ENCODE results near the gene KIAA0232. TPM values are rescaled to one million over a fixed set of nuclear protein-coding genes. Genes with fewer than 3 reads are reported as not detected.
A peak's percentile ranks its signal among the peaks of the same experiment; 100 is the strongest.
"Not testable (repeated sequence)": the region's sequence is repeated elsewhere in the genome, so short reads cannot be mapped to it uniquely, and the experiment has no call there.

KIAA0232 gene
- total RNA-seq, 2 experiments from 2014 or later: 16.5 to 17.3 TPM

- DNase-seq: peak; percentile 87
- Mint-ChIP-seq H3K27me3 (no peaks in the 10 kb centered on the region), H3K27ac (peak overlapping the region; percentile 82), H3K9me3 (no peaks in the 10 kb centered on the region), H3K4me3 (peak overlapping the region; percentile 81), H3K4me1 (peaks cover 51% of the 10 kb centered on the region), H3K36me3 (ENCODE audit: low read depth) (peaks cover 7% of the 10 kb centered on the region)
- POLR2A ChIA-PET: interaction anchor here (0.6 kb wide), 1 partner anchor 9 kb away, joined by 5 read pairs; no protein-coding TSS in a partner anchor
- CTCF ChIA-PET: interaction anchor here (0.5 to 1.2 kb wide), 6 partner anchors 12 to 260 kb away, joined by 3 to 4 read pairs (median 3); partner anchors contain the start of gene TADA2B
These were observed 819 bp downstream of the KIAA0232 start for GRCh38 chr4:6783111-6783981.

DNA sequence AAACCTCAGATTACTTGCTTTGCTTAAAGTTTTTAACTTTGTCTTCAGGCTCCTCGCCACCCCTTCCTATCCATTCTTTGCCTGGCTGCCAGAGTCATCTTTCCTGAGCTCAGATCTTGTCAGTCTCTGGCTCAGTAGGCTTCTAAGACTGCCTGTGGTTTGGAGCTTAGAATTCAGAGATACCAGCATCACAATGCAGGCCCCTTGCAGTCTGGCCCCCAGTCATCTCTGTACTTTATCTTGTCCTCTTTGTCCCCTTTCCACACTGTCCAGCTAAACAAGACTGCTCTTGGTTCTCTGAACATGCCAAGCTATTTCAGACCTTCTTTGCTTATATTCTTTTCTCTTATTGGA lies 3.0 kb downstream of the KIAA0232 start:
- Mint-ChIP-seq H3K27ac (no peak overlapping the region), H3K4me1 (peaks cover 50% of the 10 kb centered on the region), H3K4me3 (no peak overlapping the region), H3K27me3 (no peaks in the 10 kb centered on the region), H3K9me3 (no peaks in the 10 kb centered on the region), H3K36me3 (ENCODE audit: low read depth) (peaks cover 11% of the 10 kb centered on the region)
- POLR2A ChIA-PET: no interaction called here
- no peak for DNase-seq
- CTCF ChIA-PET: interaction anchor here (0.8 to 1.4 kb wide), 5 partner anchors 9 to 66 kb away, joined by 3 to 4 read pairs (median 3); no protein-coding TSS in a partner anchor

GRCh38 chr4:6788123-6788522 lies 5.6 kb downstream of the KIAA0232 start:
- no peak for DNase-seq
- Mint-ChIP-seq H3K36me3 (ENCODE audit: low read depth) (peaks cover 27% of the 10 kb centered on the region), H3K9me3 (peaks cover 2% of the 10 kb centered on the region), H3K4me3 (no peak overlapping the region), H3K27me3 (no peaks in the 10 kb centered on the region), H3K27ac (no peak overlapping the region), H3K4me1 (peaks cover 51% of the 10 kb centered on the region)
- POLR2A ChIA-PET: interaction anchor here (0.7 kb wide), 1 partner anchor 21 kb away, joined by 4 read pairs; no protein-coding TSS in a partner anchor
- CTCF ChIA-PET: no interaction called here

GRCh38 chr4:6791245-6791644 lies 8.7 kb downstream of the KIAA0232 start:
- H3K4me3 Mint-ChIP-seq, DNase-seq, H3K9me3 Mint-ChIP-seq, POLR2A ChIA-PET, H3K27ac Mint-ChIP-seq, H3K27me3 Mint-ChIP-seq, CTCF ChIA-PET: not testable (repeated sequence)
- peaks cover 48% of the 10 kb centered on the region for H3K4me1 Mint-ChIP-seq
- peaks cover 37% of the 10 kb centered on the region for H3K36me3 Mint-ChIP-seq (ENCODE audit: low read depth)

DNA sequence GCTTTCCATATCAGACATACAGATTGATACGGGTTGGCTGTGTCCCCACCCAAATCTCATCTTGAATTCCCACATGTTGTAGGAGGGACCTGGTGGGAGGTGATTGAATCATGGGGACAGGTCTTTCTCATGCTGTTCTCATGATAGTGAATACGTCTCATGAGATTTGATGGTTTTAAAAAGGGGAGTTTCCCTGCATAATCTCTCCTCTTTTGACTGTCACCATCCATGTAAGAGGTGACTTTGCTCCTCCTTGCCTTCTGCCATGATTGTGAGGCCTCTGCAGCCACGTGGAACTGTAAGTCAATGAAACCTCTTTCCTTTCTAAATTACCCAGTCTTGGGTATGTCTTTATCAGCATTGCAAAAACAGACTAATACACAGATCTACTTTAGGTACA lies 9.3 kb downstream of the KIAA0232 start:
- DNase-seq, H3K4me3 Mint-ChIP-seq, H3K9me3 Mint-ChIP-seq, POLR2A ChIA-PET, H3K27ac Mint-ChIP-seq, H3K27me3 Mint-ChIP-seq: not testable (repeated sequence)
- peaks cover 39% of the 10 kb centered on the region for H3K36me3 Mint-ChIP-seq (ENCODE audit: low read depth)
- CTCF ChIA-PET: interaction anchor here (0.6 to 0.7 kb wide), 2 partner anchors 20 to 543 kb away, joined by 3 to 4 read pairs; no protein-coding TSS in a partner anchor
- H3K4me1 Mint-ChIP-seq: peaks cover 50% of the 10 kb centered on the region

DNA sequence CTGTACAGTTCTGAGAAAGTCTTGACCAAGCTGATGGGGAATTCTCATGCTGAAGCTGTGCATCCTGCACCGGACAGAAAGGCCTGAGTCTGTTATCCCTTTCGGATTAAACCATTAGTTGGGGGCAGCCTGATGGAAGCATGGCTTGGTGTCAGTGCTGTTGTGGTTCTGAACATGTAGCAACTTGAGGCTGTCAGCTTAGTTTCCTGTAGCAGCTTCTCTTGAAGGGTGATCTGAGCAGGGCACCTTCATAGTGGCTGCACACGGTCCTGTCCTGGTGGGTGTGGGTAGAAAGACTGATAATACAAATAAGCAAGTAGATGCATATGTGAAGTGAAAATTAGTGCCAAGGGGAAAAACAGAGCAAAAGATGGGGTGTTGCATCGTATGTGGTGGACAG lies 11.7 kb downstream of the KIAA0232 start:
- Mint-ChIP-seq H3K9me3 (peaks cover 2% of the 10 kb centered on the region), H3K36me3 (ENCODE audit: low read depth) (peaks cover 34% of the 10 kb centered on the region), H3K4me3 (no peak overlapping the region), H3K27me3 (no peaks in the 10 kb centered on the region), H3K4me1 (peaks cover 45% of the 10 kb centered on the region), H3K27ac (peak overlapping the region; percentile 28)
- DNase-seq: no peak
- ChIA-PET POLR2A (no interaction called here), CTCF (interaction anchor here (1.1 to 1.9 kb wide), 3 partner anchors 12 to 308 kb away, joined by 3 to 6 read pairs (median 4); no protein-coding TSS in a partner anchor)

DNA sequence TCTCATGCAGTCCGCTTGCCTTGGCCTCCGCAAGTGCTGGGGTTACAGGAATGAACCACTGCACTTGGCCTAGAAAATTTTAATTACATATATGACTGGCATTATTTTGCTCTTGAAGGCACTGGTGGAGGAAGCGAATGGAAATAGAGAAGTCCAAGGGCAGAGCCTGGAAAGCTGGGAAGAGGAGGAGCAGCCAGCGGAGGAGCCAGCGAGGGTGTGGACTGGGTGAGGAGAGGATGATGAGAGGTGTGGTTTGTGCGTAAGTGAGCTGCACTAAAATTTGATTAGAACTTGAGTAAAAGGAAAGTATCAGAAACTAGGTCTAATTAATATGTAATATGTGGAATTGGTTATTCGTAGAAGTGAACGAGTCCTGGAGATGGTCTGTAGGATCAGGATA lies 13.3 kb downstream of the KIAA0232 start:
- Mint-ChIP-seq H3K4me3 (no peak overlapping the region), H3K9me3 (peaks cover 2% of the 10 kb centered on the region), H3K4me1 (peaks cover 48% of the 10 kb centered on the region), H3K27ac (peak overlapping the region; percentile 6), H3K27me3 (no peaks in the 10 kb centered on the region), H3K36me3 (ENCODE audit: low read depth) (peaks cover 33% of the 10 kb centered on the region)
- no peak for DNase-seq
- ChIA-PET POLR2A (no interaction called here), CTCF (interaction anchor here (0.6 to 1.4 kb wide), 4 partner anchors 10 to 1000 kb away, joined by 3 to 4 read pairs (median 3); no protein-coding TSS in a partner anchor)

DNA sequence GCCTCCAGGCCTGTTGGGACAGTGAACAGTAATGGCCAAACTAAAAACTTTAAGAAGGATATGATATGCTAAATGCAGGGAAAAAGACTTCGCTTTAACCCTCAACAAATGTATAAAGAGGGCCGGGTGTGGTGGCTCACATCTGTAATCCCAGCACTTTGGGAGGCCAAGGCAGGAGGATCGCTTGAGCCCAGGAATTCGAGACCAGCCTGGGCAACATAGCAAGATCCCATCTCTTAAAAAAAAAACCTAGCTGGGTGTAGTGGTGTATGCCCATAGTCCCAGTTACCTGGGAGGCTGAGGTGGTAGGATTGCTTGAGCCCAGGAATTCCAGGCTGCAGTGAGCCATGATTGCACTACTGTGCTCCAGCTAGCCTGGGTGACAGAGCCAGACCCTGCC lies 14.8 kb downstream of the KIAA0232 start:
- H3K9me3 Mint-ChIP-seq, H3K27ac Mint-ChIP-seq, H3K4me3 Mint-ChIP-seq, DNase-seq, H3K27me3 Mint-ChIP-seq, POLR2A ChIA-PET: not testable (repeated sequence)
- peaks cover 37% of the 10 kb centered on the region for H3K4me1 Mint-ChIP-seq
- CTCF ChIA-PET: interaction anchor here (0.5 to 1.0 kb wide), 3 partner anchors 14 to 52 kb away, joined by 3 to 5 read pairs (median 4); no protein-coding TSS in a partner anchor
- peaks cover 21% of the 10 kb centered on the region for H3K36me3 Mint-ChIP-seq (ENCODE audit: low read depth)

- POLR2A ChIA-PET: no interaction called here
- DNase-seq: no peak
- H3K4me3 Mint-ChIP-seq: no peak overlapping the region
- H3K27ac Mint-ChIP-seq: no peak overlapping the region
- CTCF ChIA-PET: no interaction called here
- peaks cover 23% of the 10 kb centered on the region for H3K36me3 Mint-ChIP-seq (ENCODE audit: low read depth)
- no peaks in the 10 kb centered on the region for H3K9me3 Mint-ChIP-seq
- H3K4me1 Mint-ChIP-seq: peaks cover 32% of the 10 kb centered on the region
- no peaks in the 10 kb centered on the region for H3K27me3 Mint-ChIP-seq
These were observed 16.6 kb downstream of the KIAA0232 start for GRCh38 chr4:6799091-6799490.

DNA sequence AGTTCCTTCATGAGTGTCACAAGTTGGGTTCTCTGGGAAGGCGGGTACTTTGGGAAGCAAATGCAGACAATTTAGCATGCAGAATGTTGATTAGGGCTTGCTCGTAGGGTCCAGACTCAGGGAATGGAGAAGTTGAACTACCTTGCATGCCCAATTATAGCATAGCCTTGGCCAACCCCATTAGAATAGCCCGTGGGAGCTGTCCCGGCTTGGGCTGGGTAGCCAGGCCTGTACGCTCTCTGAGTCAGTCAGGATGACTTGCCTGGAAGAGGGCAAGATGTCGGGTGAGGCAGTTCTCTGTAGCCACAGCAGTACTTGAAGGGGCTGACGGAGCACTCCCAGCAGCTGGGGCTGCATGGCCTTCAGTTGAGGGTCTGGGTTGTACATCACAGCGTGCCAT lies 19.5 kb downstream of the KIAA0232 start:
- Mint-ChIP-seq H3K36me3 (ENCODE audit: low read depth) (peaks cover 8% of the 10 kb centered on the region), H3K27ac (no peak overlapping the region), H3K9me3 (no peaks in the 10 kb centered on the region), H3K4me3 (no peak overlapping the region), H3K27me3 (no peaks in the 10 kb centered on the region), H3K4me1 (peaks cover 17% of the 10 kb centered on the region)
- ChIA-PET POLR2A (no interaction called here), CTCF (no interaction called here)
- DNase-seq: no peak

- Mint-ChIP-seq H3K4me3 (no peak overlapping the region), H3K27me3 (no peaks in the 10 kb centered on the region), H3K4me1 (peaks cover 17% of the 10 kb centered on the region), H3K36me3 (ENCODE audit: low read depth) (peaks cover 8% of the 10 kb centered on the region), H3K27ac (no peak overlapping the region), H3K9me3 (no peaks in the 10 kb centered on the region)
- ChIA-PET CTCF (interaction anchor here (0.5 kb wide), 1 partner anchor 654 kb away, joined by 3 read pairs; no protein-coding TSS in a partner anchor), POLR2A (interaction anchor here (0.6 kb wide), 1 partner anchor 24 kb away, joined by 16 read pairs; no protein-coding TSS in a partner anchor)
- no peak for DNase-seq
These were observed 20.1 kb downstream of the KIAA0232 start for GRCh38 chr4:6802626-6803025.

DNA sequence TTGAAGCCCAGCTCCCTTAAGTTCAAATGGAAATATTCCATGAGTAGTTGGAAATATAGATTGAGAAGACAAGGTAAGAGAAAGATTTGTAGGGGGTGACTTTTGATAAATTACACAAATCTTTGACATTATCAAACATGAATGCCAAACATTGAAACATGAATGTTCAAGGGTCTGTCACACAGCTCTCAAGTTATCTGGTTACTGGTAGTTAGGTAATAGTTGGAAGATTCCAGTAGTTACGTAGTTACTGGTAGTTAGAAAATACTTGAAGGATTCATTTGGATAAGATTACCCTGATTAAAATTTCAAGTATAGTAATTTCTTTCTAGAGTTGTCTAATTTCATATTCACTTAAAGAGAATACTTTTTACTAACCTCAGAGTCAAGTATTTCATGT lies 20.7 kb downstream of the KIAA0232 start:
- DNase-seq: no peak
- peaks cover 17% of the 10 kb centered on the region for H3K4me1 Mint-ChIP-seq
- peaks cover 8% of the 10 kb centered on the region for H3K36me3 Mint-ChIP-seq (ENCODE audit: low read depth)
- H3K27ac Mint-ChIP-seq: no peak overlapping the region
- POLR2A ChIA-PET: interaction anchor here (0.6 kb wide), 1 partner anchor 23 kb away, joined by 16 read pairs; no protein-coding TSS in a partner anchor
- CTCF ChIA-PET: interaction anchor here (0.5 kb wide), 1 partner anchor 653 kb away, joined by 3 read pairs; no protein-coding TSS in a partner anchor
- no peak overlapping the region for H3K4me3 Mint-ChIP-seq
- H3K9me3 Mint-ChIP-seq: no peaks in the 10 kb centered on the region
- H3K27me3 Mint-ChIP-seq: no peaks in the 10 kb centered on the region

DNA sequence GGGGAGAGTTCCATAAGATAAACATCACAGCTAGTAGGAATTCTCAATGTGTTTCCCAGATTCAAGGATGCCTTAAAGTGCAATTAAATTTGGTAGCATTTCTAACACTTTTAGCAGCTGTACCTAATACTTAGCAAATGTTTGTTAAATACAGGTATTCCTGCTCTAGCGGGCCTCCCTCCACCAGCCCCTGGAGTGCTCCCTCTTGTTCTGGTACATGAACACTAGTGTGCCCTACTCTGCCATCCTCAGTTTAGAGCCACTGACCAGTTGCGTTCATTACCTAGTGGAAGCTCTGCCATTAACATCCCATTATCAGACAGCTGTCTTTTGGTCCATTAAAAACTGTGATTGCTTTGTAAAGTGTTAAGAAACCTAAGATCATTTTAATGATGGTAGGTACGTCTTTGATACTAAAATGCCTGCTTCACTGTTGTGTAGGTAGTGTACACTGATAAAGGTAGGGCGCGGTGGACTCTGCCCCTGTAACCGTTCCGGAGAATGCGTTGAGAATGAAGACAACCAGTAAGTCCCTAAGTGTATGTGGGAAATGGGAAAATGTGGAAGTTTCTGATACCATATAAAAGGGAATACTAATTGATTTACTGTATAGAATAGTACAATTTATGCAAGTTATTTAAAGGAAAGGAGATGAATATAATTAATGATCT lies 21.7 kb downstream of the KIAA0232 start:
- no peaks in the 10 kb centered on the region for H3K9me3 Mint-ChIP-seq
- ChIA-PET POLR2A (no interaction called here), CTCF (no interaction called here)
- peaks cover 5% of the 10 kb centered on the region for H3K36me3 Mint-ChIP-seq (ENCODE audit: low read depth)
- H3K27ac Mint-ChIP-seq: no peak overlapping the region
- DNase-seq: no peak
- no peaks in the 10 kb centered on the region for H3K27me3 Mint-ChIP-seq
- peaks cover 9% of the 10 kb centered on the region for H3K4me1 Mint-ChIP-seq
- H3K4me3 Mint-ChIP-seq: no peak overlapping the region
